Transverse colon (tissue), 4 donors: ENCODE results near the gene PLA2G4E.

Source experiments
- CTCF ChIP-seq, 5 experiments: fragments of 200-600 bp in 3 of 5; fragments of 450-650 bp in 2 of 5; sonication (generic) in 3 of 5; IDR thresholded peaks; 1 replicate in 2 of 5; 2 replicates in 3 of 5; pipeline ENCODE4 v1.5.1; 2016 to 2017; ENCODE audit warnings: antibody characterized with exemption in 5 of 5, inconsistent platforms in 3 of 5, mild to moderate bottlenecking in 2 of 5, moderate library complexity in 1 of 5
- EP300 ChIP-seq: sonication (generic); formaldehyde crosslinking; IDR thresholded peaks from one replicate; pipeline ENCODE4 v1.6.1; 2017; ENCODE audit warnings: antibody characterized with exemption, low read depth
- POLR2A ChIP-seq: fragments of 450-650 bp; IDR thresholded peaks from one replicate; pipeline ENCODE4 v1.6.1; 2016; ENCODE audit warnings: antibody characterized with exemption, mild to moderate bottlenecking, moderate library complexity
- POLR2AphosphoS5 ChIP-seq, 3 donors: sonication (generic); formaldehyde crosslinking; IDR thresholded peaks; one replicate each; pipeline ENCODE4 v1.6.1; 2016; ENCODE audit warnings: antibody characterized with exemption in 3 of 3

DNA sequence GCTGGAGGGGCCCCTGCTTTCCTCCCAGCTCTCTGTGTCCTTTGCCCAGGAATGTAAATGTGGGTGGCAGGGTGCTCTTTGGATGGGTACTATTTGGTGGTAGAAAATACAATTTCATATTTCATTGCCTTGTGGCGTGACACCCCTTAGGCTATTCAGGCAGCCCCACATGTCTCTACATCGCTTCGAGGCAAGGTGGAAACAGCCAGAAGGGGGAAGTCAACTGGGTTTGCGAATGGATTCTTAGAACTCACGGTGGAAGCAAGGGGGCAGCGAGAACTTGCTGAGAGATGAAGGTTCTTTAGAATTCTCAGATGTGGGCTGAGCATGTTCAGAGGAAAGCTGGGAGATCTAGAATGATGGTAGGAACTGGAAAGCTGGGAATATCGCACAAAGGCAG, 48.2 kb upstream of the PLA2G4E start:
- no peak for TF ChIP-seq CTCF (IDR thresholded peaks at IDR 0.05)
- TF ChIP-seq POLR2A: no peak
- no peak for TF ChIP-seq POLR2AphosphoS5 (IDR thresholded peaks at IDR 0.05)
- TF ChIP-seq EP300: no peak
